DOHH2 (cell line): ENCODE data around the gene THEM5.

Source experiments
- H3F3A ChIP-seq: fragments of 200-600 bp; sonication (generic), shearing (Covaris generic); 2 replicates; pipeline ENCODE4 v1.6.0; 2016; ENCODE audit warnings: antibody characterized with exemption, mild to moderate bottlenecking; ENCODE audit not compliant: control insufficient read depth, insufficient read depth
- H3K27ac ChIP-seq: fragments of 200-600 bp; sonication (generic); 2 replicates; pipeline ENCODE4 v1.5.1; 2014; ENCODE audit warnings: low read depth, mild to moderate bottlenecking, low read length, moderate library complexity
- H3K27me3 ChIP-seq: fragments of 200-600 bp; sonication (generic); 2 replicates; pipeline ENCODE4 v1.6.1; 2014; ENCODE audit warnings: mild to moderate bottlenecking, low read length, mixed read lengths; ENCODE audit not compliant: control insufficient read depth
- H3K36me3 ChIP-seq: fragments of 200-600 bp; sonication (generic); 2 replicates; pipeline ENCODE4 v1.6.1; 2014; ENCODE audit warnings: mild to moderate bottlenecking, low read length, moderate library complexity, mixed read lengths; ENCODE audit not compliant: control insufficient read depth
- H3K4me1 ChIP-seq: fragments of 200-600 bp; sonication (generic); 2 replicates; pipeline ENCODE4 v1.6.1; 2014; ENCODE audit warnings: mild to moderate bottlenecking, low read length, mixed read lengths; ENCODE audit not compliant: control insufficient read depth
- H3K4me2 ChIP-seq: fragments of 200-600 bp; sonication (generic); 2 replicates; pipeline ENCODE4 v1.6.0; 2014; ENCODE audit warnings: mild to moderate bottlenecking, low read length, moderate library complexity
- H3K4me3 ChIP-seq: fragments of 200-600 bp; sonication (generic); 2 replicates; pipeline ENCODE4 v1.5.1; 2014; ENCODE audit warnings: mild to moderate bottlenecking, low read length, mixed read lengths
- H3K79me2 ChIP-seq: fragments of 200-600 bp; sonication (generic); 2 replicates; pipeline ENCODE4 v1.6.1; 2014; ENCODE audit warnings: mild to moderate bottlenecking, low read length, mixed read lengths; ENCODE audit not compliant: control insufficient read depth
- H3K9me2 ChIP-seq: fragments of 200-600 bp; sonication (generic); replicated peaks from 2 replicates; pipeline ENCODE4 v1.6.1; 2014; ENCODE audit warnings: mild to moderate bottlenecking, low read length, mixed read lengths; ENCODE audit not compliant: control insufficient read depth
- H3K9me3 ChIP-seq: fragments of 200-600 bp; sonication (generic); 2 replicates; pipeline ENCODE4 v1.6.1; 2014; ENCODE audit warnings: antibody characterized with exemption, low read length, mixed read lengths; ENCODE audit not compliant: control insufficient read depth, insufficient read depth
- H4K20me1 ChIP-seq: fragments of 200-600 bp; sonication (generic); 2 replicates; pipeline ENCODE4 v1.6.0; 2014; ENCODE audit warnings: low read depth, mild to moderate bottlenecking, antibody characterized with exemption, low read length, moderate library complexity; ENCODE audit not compliant: control insufficient read depth, insufficient read depth
- CTCF ChIP-seq: fragments of 200-600 bp; sonication (generic); IDR thresholded peaks from one replicate; pipeline ENCODE4 v1.5.1; 2014; ENCODE audit warnings: antibody characterized with exemption, mild to moderate bottlenecking, low read depth, low read length; ENCODE audit not compliant: poor library complexity, severe bottlenecking
- EZH2phosphoT487 ChIP-seq: fragments of 200-600 bp; sonication (generic); IDR thresholded peaks from 2 replicates; pipeline ENCODE4 v1.6.1; 2017; ENCODE audit warnings: borderline replicate concordance, mild to moderate bottlenecking, antibody characterized with exemption, low read length, moderate library complexity, mixed read lengths

THEM5 gene

GRCh38 chr1:151849126-151849525, 4.4 kb downstream of the THEM5 start:
- H3K4me1 ChIP-seq = peaks cover 6% of the 10 kb centered on the region
- H3K4me2 ChIP-seq = no peak overlapping the region
- H3K27me3 ChIP-seq = peaks cover 19% of the 10 kb centered on the region
- no peaks in the 10 kb centered on the region for H3K36me3 ChIP-seq
- no peaks in the 10 kb centered on the region for H3F3A ChIP-seq
- no peak overlapping the region for H3K4me3 ChIP-seq
- TF ChIP-seq EZH2phosphoT487 = no peak
- no peak for TF ChIP-seq CTCF
- no peaks in the 10 kb centered on the region for H4K20me1 ChIP-seq
- no peaks in the 10 kb centered on the region for H3K9me2 ChIP-seq
- H3K9me3 ChIP-seq = no peaks in the 10 kb centered on the region
- H3K27ac ChIP-seq = no peak overlapping the region
- no peaks in the 10 kb centered on the region for H3K79me2 ChIP-seq

GRCh38 chr1:151847867-151848596, 5.5 kb downstream of the THEM5 start:
- no peak overlapping the region for H3K27ac ChIP-seq
- no peaks in the 10 kb centered on the region for H3K9me3 ChIP-seq
- no peaks in the 10 kb centered on the region for H3K9me2 ChIP-seq
- peaks cover 17% of the 10 kb centered on the region for H3K4me1 ChIP-seq
- H3K4me3 ChIP-seq = no peak overlapping the region
- peaks cover 19% of the 10 kb centered on the region for H3K27me3 ChIP-seq
- TF ChIP-seq EZH2phosphoT487 (no peak), CTCF (no peak)
- H3K79me2 ChIP-seq = no peaks in the 10 kb centered on the region
- no peak overlapping the region for H3K4me2 ChIP-seq
- no peaks in the 10 kb centered on the region for H3K36me3 ChIP-seq
- 0 out of 2 replicates have a peak, but pooled peaks cover 2% of the 10 kb centered on the region for H3F3A ChIP-seq
- no peaks in the 10 kb centered on the region for H4K20me1 ChIP-seq

GRCh38 chr1:151846686-151847237, 6.8 kb downstream of the THEM5 start:
- Histone ChIP-seq H4K20me1 (no peaks in the 10 kb centered on the region), H3K4me1 (peaks cover 20% of the 10 kb centered on the region), H3K4me3 (no peak overlapping the region), H3K79me2 (no peaks in the 10 kb centered on the region), H3F3A (0 out of 2 replicates have a peak, but pooled peaks cover 3% of the 10 kb centered on the region), H3K27ac (no peak overlapping the region), H3K9me2 (no peaks in the 10 kb centered on the region), H3K36me3 (no peaks in the 10 kb centered on the region), H3K9me3 (no peaks in the 10 kb centered on the region), H3K4me2 (no peak overlapping the region), H3K27me3 (peaks cover 20% of the 10 kb centered on the region)
- no peak for TF ChIP-seq EZH2phosphoT487
- TF ChIP-seq CTCF = no peak
